ENCODE measurements around the gene GGT1.
"Not testable (repeated sequence)": the region's sequence is repeated elsewhere in the genome, so short reads cannot be mapped to it uniquely, and the experiment has no call there.

Gene GGT1

DNA sequence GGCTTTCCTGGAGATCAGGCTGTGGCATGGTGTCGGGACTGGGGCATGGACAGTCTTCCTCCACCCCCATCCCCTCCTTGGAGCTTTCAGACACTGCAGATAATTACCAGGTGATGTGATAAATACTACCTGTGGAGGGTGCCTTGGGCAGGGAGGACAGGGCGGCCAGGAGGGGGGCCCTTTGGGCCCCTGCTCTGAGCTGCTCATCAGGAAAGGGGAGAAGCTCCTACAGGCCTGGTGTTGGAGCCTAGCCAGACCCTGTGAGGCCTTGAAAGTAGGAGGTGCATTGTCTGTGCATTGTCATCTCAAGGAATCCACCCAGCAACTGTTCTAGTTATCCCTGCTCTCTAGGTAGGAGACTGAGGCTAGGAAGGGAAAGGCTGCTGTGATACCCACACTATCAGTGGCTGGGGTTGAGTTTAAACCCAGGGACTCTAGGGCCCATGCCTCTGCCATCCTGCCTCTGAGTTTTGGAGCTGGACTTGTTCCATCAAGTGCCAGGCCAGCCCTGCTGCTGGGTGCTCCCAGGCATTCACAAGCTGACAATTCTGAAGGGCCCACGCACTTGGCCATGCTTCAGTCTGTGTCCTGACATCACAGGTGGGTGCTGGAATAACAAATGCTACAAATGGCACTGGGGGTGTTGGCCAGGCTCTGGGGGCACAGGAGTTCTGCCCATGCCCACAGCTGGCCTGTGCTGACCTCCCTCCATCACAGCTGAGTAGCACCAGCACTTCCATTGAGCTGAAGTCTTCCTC, 2.9 kb upstream of the GGT1 start:
- DNase-seq (ENCODE audit: low read depth), result not testable (repeated sequence)

DNA sequence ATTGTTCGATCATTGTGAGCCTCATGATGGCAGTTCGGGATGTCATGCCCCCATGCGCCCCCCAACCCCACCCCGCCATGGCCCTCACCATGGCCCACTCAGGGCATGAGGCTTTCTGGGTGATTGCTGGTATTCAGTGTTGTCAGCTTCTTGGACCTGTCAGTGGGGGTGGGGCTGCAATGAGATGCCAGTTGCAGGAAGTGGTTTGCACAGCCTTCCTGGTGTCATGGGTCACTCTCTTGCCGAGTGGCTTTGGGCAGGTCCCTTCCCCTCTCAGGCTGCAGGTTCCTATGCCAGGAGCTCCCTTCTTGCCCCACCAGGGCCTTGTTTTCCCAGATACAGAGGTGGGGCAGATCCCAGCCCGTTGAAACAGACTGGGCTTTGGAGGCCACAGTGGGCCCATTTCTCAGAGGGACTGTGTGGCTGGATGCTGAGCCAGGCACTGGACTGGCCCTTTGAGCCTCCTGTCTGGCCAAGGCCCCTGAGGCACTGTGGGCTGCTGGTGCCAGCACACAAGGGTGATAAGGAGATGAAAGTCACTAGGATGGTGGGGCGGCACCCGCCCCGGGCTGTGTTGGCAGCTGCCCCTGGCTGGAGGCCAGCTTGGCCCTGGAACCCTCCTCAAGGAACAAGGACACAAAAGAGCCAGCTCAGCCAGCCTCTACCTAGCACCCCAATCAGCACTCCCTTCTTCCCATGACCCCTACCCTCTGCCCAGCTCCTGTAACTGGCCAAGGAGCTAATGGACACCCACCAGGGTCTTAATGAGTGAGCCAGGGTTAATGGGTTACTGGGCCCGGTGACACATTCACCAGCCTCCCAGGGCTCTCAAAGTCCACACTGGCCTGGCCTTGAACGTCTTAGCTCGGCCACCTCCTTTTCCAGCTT, 1.5 kb upstream of the GGT1 start:
- no peak for DNase-seq (ENCODE audit: low read depth)

DNA sequence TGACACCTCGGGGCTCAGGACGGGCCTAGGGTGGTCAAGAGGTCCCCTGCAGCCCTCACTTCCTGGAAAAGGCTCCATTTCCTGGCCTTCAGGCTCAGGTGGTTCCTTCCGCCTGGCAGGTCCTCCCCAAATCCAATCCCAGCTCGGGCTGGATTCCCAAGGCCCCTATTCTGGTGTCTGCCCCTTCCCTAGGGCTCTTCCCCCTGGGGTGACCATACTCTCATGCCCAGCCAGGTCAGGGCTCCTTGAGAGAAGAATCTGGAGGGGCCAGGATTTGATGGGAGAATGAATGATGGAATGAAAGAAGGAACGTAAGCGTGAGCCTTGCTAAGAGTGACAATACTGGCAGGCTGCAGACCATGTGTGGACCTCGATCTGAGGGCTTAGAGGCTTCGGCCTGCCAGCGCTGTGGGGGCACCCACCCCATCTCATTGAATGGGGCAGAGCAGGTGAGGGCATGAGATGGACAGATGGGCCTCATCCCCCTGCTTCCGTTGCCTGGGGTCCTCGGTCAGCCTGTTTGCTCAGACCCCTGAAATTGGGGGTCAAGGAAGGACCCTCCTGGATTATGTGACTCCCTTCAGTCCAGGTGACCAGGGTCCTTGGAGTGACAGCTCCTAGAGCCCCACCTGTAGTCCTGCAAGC, 766 bp upstream of the GGT1 start:
- not testable (repeated sequence) for DNase-seq (ENCODE audit: low read depth)

DNA sequence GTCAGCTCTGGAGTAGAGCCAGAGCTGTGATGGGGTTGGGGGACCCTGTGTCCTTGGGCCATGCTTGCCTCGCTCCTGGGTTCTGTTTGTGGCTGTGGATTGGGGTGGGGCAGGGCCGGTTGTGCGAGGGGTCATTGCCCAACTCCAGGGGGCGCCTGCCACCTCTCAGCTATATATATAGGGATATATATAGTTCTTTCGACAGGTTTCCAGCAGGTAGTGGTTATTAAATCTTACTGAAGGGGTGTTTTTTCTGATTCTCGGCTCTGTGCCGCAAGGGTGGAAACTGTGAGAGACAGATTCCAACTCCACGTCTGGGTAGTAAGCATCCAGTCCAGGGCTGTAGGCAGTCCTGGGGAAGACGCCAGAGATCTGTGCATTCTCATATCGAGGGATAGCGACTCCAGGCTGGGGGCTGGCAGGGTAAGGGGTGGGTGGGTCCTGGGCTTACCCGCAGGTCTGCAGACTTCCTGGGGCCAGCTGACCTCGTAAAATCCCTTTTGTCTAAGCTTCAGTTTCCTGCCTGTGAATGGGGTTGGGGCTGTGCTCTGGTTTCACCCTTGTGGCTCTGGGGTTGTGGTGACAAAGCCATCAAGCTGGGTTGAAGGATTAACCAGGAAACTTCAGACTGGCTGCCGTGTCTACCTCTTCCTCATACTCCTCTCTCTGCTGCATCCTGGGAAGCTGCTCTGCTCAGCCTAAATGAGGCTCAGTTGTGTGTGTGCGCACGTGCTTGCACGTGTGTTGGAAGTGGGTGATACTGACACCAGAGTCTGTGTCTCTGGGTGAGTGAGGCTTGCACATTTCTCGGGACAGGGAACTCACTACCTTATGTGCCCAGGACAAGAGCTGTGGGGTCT, 1.0 kb downstream of the GGT1 start:
- DNase-seq (ENCODE audit: low read depth), result not testable (repeated sequence)

DNA sequence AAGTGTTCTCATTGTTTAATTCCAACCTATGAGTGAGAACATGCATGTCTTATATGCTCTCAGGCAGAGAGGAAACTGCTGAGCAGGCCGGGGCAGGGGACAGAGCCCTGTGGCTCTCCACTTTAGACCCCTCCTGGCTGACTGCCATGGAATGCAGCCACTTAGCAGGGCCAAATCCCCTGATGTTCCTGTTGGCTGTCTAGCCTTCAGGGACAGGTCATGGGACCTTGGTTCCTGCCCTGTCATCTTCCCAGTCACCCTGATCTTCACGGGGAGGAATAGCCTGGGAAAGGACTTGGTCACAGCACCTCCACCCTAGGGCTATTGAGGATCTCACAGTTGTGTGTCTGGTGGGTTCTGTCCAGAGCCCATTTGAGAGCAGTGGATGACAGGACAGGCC, 3.3 kb downstream of the GGT1 start:
- DNase-seq (ENCODE audit: low read depth), result not testable (repeated sequence)

DNA sequence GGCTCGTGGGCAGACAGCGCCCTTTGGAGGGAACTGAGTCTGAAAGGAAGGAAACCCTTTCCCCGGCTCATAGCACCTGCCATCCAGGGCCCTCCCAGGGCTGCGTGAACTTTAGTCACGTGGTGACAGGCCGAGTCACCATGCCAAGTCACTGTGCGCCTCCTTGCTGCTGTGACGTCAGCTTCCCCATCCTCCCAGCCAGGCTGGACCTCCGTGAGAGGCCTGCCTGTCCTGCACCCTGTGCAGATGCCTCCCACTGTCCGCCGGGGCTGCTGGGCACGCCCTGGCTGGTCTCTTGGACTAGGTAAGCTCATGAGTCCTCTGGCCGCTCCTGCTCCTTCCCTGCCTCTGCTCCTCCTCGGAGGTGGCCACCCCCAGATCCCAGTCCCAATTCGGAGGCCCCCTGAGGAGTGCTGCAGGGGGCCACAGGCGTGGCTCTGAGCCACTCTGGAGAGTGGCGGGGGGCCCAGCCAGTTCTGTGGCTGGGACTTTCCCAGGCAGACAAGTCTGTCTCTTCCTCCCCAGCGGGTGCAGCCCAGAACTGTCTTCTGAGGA, 4.5 kb downstream of the GGT1 start:
- peak; percentile 59 for DNase-seq (ENCODE audit: low read depth)

DNA sequence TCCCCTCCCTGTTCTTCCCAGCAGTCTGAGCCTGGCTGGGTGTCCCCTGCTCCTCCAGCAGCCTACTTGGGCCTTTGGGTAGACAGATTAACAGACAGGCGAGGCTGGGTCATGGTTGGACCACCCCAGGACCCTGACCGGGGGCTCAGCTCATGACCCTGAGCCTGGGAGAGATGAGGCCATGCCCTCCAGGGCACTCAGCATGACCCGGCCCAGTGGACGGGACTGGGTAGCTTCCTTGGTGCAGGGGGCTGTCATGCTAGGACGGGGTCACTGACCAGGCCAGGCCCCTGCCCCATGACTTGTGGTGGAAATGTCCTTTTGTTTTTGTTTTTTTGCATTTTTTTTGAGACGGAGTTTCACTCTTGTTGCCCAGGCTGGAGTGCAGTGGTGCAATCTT, 5.3 kb downstream of the GGT1 start:
- not testable (repeated sequence) for DNase-seq (ENCODE audit: low read depth)

DNA sequence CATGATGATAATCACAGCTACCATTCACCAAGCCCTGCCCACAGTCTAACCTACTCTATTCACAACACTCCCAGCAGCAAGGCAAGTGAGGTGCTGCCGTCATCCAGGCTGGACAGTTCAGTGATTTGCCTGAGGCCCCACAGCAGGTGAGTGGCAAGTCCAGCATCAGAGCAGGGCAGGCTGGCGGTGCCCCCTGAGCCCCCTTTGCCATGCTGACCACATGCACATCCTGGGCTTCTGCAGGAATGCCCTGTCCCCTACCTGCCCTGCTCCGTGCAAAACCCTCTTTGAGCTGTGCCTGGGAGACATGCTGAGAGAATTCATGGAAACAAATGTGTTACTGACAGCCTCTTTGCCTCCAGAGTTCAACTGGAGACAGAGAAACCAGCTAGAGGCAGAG, 6.9 kb downstream of the GGT1 start:
- not testable (repeated sequence) for DNase-seq (ENCODE audit: low read depth)

DNA sequence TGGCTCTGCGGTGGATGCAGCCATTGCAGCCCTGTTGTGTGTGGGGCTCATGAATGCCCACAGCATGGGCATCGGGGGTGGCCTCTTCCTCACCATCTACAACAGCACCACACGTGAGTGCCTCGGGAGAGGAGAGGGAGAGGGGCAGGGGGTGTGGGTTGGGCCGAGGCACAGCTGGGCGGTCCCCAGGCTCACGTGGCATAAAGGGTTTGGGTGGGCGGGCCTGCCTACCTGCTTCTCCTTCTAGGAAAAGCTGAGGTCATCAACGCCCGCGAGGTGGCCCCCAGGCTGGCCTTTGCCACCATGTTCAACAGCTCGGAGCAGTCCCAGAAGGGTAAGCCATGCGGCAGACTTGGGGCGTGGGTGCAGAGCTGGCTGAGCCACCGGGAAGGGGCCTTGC, 11.8 kb downstream of the GGT1 start:
- not testable (repeated sequence) for DNase-seq (ENCODE audit: low read depth)

DNA sequence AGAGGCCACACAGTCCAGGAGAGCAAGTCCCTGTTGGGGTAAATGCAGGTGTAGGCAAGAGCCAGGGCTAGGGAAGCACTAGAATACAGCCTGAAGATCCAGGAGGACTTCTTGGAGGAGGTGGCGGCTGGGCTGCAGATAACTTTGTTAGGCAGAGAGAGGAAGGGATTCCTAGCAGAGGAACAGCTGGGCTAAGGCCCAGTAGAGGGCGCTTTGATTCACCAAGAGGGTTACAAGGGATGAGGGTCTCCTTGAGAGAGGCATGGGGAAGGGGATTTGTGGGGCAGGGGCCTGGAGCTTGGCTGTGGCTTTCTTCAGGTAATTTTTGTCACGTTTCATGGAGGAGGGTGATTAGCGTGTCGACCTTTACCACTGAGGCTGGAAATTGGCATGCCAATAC, 18.3 kb downstream of the GGT1 start:
- DNase-seq (ENCODE audit: low read depth), result not testable (repeated sequence)

DNA sequence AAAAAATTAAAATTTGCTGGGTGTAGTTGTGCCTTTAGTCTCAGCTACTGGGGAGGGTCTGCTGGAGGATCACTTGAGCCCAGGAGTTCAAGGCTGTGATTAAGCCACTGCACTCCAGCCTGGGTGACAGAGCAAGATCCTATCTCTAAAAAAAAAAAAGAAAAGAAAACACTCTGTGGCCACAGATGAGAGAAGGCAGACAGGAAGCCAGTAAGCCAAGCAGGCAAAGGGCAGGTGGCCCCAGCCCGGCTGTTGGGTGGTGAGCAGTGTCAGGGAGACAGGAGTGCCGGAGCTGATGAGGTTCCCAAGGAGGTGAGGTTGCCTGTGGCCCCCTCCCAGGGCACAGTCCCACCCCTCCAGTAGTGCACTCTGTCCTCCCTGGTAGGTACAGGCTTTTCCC, 19.6 kb downstream of the GGT1 start:
- DNase-seq (ENCODE audit: low read depth), result not testable (repeated sequence)

DNA sequence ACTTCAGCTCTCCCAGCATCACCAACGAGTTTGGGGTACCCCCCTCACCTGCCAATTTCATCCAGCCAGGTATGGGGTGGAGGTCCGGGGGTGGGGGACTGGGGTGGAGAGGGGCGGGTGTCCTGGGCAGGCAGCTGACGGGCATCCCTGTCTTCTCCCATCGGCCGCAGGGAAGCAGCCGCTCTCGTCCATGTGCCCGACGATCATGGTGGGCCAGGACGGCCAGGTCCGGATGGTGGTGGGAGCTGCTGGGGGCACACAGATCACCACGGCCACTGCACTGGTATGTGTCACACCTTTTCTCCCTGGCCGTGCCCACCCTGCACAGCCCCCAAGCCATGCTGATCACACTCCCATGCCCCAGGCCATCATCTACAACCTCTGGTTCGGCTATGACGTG, 24.9 kb downstream of the GGT1 start:
- not testable (repeated sequence) for DNase-seq (ENCODE audit: low read depth)

DNA sequence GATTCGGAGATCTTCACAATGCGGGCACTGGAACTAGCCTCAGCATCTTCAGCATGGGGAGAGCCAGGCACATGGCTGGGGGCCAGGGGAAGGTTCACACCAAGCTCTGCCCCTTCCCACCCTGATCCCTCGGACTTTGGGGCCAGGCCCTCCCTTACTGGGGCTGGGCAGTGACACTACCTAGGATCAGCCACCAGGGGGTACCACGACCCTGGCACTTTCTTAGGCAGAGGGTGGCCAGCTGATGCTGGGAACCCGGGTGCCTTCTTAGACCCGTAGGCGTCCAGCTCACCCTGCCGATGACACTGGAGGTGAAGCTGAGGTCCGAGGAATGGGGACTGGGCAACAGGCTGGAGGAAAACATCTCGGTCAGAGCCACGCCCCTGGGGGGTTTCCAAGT, 26.1 kb downstream of the GGT1 start:
- DNase-seq (ENCODE audit: low read depth), result not testable (repeated sequence)

DNA sequence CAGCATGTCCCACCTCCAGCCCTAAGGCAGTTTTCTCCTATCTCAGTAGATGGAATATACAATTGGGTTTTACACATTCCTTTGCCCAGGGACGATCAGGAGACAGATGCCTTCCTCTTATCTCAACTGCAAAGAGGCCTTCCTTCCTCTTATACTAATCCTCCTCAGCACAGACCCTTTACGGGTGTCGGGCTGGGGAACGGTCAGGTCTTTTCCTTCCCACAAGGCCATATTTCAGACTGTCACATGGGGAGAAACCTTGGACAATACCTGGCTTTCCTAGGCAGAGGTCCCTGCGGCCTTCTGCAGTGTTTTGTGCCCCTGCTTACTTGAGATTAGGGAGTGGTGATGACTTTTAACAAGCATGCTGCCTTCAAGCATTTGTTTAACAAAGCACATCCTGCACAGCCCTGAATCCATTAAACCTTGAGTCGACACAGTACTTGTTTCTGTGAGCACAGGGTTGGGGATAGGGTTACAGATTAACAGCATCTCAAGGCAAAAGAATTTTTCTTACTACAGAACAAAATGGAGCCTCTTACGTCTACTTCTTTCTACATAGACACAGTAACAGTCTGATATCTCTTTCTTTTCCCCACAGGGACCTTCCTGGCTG, 27.9 kb downstream of the GGT1 start:
- DNase-seq (ENCODE audit: low read depth), result not testable (repeated sequence)

DNA sequence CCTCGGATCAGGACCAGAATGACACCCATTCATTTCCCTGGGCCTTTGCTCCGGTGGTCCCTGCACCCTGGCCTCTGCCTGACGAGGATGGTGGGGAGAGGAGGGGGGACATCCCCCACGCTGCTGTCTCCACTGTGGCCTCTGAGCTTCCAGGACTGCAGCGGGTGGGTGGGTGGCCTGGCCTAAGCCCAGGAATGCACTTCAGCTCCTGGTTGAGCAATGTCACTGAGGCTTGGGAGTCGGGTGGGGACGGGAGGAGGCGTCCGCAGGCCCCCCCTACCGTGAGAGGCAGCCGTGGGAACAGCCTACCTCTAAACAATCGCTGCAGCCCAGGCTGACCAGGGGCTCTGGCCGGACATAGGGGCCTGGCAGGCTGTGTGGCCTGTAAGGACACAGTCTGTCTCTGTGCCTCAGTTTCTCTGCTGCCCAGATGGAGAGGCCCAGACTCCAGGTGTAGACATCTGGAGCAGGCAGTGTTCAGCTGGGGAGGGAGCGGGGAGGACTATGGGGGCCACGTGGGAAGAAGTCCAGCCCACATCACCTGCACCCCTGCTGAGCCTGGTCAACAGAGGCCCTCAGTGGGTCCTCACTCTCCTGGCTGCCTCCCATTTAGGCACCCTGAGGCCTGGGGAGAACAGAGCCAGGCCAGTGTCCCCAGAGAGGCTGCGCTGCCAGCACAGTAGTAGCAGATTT, 28.6 kb downstream of the GGT1 start:
- not testable (repeated sequence) for DNase-seq (ENCODE audit: low read depth)

DNA sequence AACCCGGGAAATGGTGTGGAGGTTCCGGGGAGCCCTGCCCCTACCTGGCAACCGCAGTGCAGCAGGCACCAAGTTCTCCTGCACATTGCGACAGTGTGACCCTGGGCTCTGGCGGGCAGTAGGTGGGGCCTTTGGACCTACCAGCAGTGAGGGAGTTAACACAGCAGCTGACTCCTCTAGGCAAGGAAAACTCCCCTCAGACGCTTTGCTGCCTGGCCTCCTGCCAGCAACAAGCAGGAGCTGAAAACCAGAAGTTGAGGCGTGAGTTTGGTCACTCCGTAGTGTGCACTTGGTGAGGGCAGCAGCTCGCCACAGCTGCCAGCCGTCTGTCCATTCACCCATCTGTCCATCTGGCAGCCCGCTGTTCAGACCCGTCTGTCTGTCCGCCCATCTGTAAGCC, 29.6 kb downstream of the GGT1 start:
- DNase-seq (ENCODE audit: low read depth), result not testable (repeated sequence)

DNA sequence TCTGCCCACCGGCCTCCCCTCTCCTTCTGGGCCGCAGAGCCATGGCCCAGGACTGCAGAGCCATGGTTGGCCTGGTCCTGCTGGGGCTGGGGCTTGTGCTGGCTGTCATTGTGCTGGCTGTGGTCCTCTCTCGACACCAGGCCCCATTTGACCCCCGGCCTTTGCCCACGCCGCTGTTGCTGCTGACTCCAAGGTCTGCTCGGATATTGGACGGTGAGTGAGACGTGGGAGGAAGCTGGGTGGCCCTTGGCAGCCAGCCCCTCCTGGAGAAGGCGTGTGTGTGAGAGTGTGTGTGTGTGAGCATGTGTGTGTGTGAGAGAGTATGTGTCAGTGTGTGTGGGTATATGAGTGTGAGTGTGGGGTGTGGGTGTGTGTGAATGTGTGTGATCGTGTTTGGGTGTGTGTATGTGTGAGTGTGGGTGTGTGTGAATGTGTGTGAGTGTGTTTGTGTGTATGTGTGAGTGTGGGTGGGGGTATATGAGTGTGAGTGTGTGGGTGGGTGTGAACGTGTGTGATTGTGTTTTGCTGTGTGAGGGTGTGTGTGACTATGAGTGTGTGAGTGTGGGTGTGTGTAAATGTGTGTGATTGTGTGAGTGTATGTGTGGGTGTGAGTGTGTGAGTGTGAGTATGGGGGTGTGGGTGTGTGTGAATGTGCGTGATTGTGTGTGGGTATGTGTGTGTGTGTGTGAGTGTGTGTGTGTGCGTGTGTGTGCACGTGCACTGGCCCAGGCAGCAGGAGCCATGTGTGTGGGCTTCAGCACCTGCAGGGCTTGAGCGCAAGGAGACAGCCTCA, 30.4 kb downstream of the GGT1 start:
- not testable (repeated sequence) for DNase-seq (ENCODE audit: low read depth)

DNA sequence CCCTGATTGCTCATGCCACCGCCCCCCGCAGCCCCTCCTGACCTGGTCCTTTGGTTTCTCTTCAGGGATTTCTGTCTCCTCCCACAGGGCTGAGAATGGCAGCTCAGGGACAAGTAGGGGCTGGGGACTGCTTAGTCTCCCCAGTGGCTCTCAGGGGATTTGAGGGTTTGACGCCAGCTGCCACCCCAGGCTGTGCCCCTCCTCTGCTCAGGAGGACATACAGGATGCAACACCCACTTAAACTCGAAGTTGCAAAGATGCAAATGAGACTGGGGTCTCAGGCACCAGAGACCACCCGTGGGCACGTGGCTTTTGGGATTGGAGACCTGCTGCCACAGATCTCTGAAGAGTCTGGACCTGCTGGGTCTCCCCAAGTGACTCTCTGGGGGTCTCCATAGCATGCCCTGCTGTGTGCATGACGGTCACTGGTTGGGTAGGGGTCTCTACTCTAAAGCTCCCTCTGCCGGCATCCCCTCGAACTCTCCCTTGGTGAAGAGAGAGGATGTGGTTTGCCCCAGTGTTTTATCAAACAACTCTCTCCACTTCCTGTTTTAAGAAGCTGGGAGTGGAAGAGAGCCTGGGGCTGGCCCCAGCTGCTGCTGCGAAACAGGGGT, 31.9 kb downstream of the GGT1 start:
- not testable (repeated sequence) for DNase-seq (ENCODE audit: low read depth)

DNA sequence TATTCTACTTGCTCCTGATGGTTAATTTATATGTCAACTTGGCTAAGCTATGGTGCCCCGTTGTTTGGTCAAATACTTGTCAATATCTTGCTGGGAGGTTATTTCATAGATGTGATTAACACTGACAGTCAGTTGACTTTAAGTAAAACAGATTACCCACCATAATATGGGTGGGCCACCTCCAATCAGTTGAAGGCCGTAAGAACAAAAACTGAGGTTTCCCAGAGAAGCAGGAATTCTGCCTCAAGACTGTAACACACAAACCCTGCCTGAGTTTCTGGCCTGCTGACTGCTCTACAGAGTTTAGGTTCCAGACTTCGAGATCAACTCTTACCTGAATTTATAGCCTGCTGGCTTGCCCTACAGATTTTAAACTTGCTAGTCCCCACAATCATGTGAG, 33.5 kb downstream of the GGT1 start:
- DNase-seq (ENCODE audit: low read depth), result not testable (repeated sequence)
